Caco-2 (cell line): ENCODE data around the gene CTNNAL1. TPM values are rescaled to one million over a fixed set of nuclear protein-coding genes. Genes with fewer than 3 reads are reported as not detected.

Source experiments
- BruUV-seq: library from RNA; stranded (reverse); fragments of 400-500 nt; replicated peaks from 2 replicates; lab custom pipeline; 2021; lab: Mats Ljungman, UMichigan
- CTCF ChIA-PET: fragments of 300-600 bp; sonication (Branson Sonifier 250); formaldehyde crosslinking; loops from one replicate; lab custom pipeline; 2022; ENCODE audit warnings: antibody characterized with exemption; lab: Charles Lee
- POLR2A ChIA-PET: fragments of 300-600 bp; sonication (Branson Sonifier 250); formaldehyde crosslinking; loops from one replicate; lab custom pipeline; 2022; ENCODE audit warnings: antibody characterized with exemption; lab: Charles Lee
- DNase-seq, 2 experiments: peaks; one replicate each; pipeline versions ENCODE4 v3.0.0 to v3.0.0-alpha.2; 2020 to 2022
- H3K27me3 ChIP-seq: replicated peaks from 2 replicates; pipeline ENCODE4 v1.6.0; 2011; ENCODE audit warnings: low read length; ENCODE audit not compliant: control insufficient read depth, insufficient read depth
- H3K36me3 ChIP-seq: 2 replicates; pipeline ENCODE4 v1.5.1; 2011; ENCODE audit warnings: low read length; ENCODE audit not compliant: control insufficient read depth, insufficient read depth
- H3K4me1 ChIP-seq: fragments of 250-450 bp; sonication (Bioruptor Pico); 2 replicates; pipeline ENCODE4 v1.5.1; 2020; ENCODE audit warnings: mild to moderate bottlenecking
- H3K4me3 ChIP-seq: 2 replicates; pipeline ENCODE4 v1.5.1; 2011; ENCODE audit warnings: low read depth, mild to moderate bottlenecking, control low read depth, low read length
- H3K9me3 ChIP-seq: fragments of 250-450 bp; sonication (Bioruptor Pico); 2 replicates; pipeline ENCODE4 v1.5.1; 2020; ENCODE audit warnings: mild to moderate bottlenecking, moderate library complexity
- H3K27ac Mint-ChIP-seq: one replicate; pipeline ENCODE4 v1.8.0; 2022; ENCODE audit warnings: mixed read lengths; ENCODE audit not compliant: unreplicated experiment
- H3K27me3 Mint-ChIP-seq: one replicate; pipeline ENCODE4 v1.8.0; 2022; ENCODE audit warnings: mixed read lengths; ENCODE audit not compliant: insufficient read depth, unreplicated experiment
- H3K36me3 Mint-ChIP-seq: one replicate; pipeline ENCODE4 v1.8.0; 2022; ENCODE audit warnings: mild to moderate bottlenecking, mixed read lengths; ENCODE audit not compliant: insufficient read depth, unreplicated experiment
- H3K4me1 Mint-ChIP-seq: one replicate; pipeline ENCODE4 v1.8.0; 2022; ENCODE audit warnings: low read depth, mixed read lengths; ENCODE audit not compliant: unreplicated experiment
- H3K4me3 Mint-ChIP-seq: one replicate; pipeline ENCODE4 v1.8.0; 2022; ENCODE audit warnings: mild to moderate bottlenecking, moderate library complexity, mixed read lengths; ENCODE audit not compliant: unreplicated experiment
- H3K9me3 Mint-ChIP-seq: one replicate; pipeline ENCODE4 v1.8.0; 2022; ENCODE audit warnings: mixed read lengths; ENCODE audit not compliant: unreplicated experiment
- CTCF ChIP-seq, 2 experiments: fragments of 200-600 bp in 1 of 2; IDR thresholded peaks; 1 replicate in 1 of 2; 2 replicates in 1 of 2; pipeline versions ENCODE4 v1.5.1 to v1.8.0; 2011 to 2022; ENCODE audit warnings: antibody characterized with exemption in 1 of 2, control low read depth in 1 of 2, inconsistent platforms in 1 of 2, low read depth in 1 of 2, low read length in 1 of 2, mild to moderate bottlenecking in 1 of 2, moderate library complexity in 1 of 2; ENCODE audit not compliant: insufficient read depth in 1 of 2, severe bottlenecking in 1 of 2, unreplicated experiment in 1 of 2
- intact Hi-C: fragments of 100-400 bp; cut with micrococcal nuclease; formaldehyde crosslinking; loops from one replicate; pipeline ENCODE4 v1.10.0; 2022; ENCODE audit not compliant: unreplicated experiment
- total RNA-seq: library from RNA; stranded (reverse); gene quantifications from 2 replicates; pipeline ENCODE4 v1.2.3, GENCODE V29; 2022

CTNNAL1 gene
- total RNA-seq, 1 experiment from 2014 or later = 107 TPM

DNA sequence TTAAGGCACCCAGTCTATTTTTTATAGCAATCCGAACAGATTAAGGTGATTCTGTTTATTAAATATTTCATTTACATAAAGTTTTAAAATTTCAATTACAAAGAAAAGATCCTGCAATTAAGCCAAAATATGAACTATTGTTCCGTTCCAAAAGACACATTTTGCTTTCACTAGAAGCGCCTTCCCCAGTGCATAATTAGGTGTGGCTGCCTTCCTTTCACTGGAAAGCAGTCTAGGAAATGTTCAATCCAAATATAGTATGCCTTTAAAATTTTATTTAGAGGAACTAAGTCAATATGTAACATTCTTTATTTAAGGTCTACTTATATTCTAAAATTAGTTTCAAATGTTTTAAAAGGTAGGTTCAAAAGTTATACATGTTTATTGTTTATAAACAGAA, 7.6 kb downstream of the CTNNAL1 start:
- Histone ChIP-seq H3K4me3 (no peak overlapping the region), H3K27me3 (no peaks in the 10 kb centered on the region), H3K9me3 (peaks cover 17% of the 10 kb centered on the region; the same call in 1 of the 2 replicates), H3K4me1 (peaks cover 7% of the 10 kb centered on the region; the same call in 1 of the 2 replicates), H3K36me3 (peaks cover 2% of the 10 kb centered on the region; the same call in 1 of the 2 replicates)
- no peak for TF ChIP-seq CTCF (IDR thresholded peaks at IDR 0.05; ENCODE audit: insufficient read depth in 1 of 2, low read depth in 1 of 2, low read length in 1 of 2, severe bottlenecking in 1 of 2, unreplicated experiment in 1 of 2)
- no peak for DNase-seq
- H3K27me3 Mint-ChIP-seq = no peaks in the 10 kb centered on the region
- H3K36me3 Mint-ChIP-seq = peaks cover 52% of the 10 kb centered on the region
- no peak overlapping the region for H3K4me3 Mint-ChIP-seq
- peaks cover 11% of the 10 kb centered on the region for H3K4me1 Mint-ChIP-seq
- H3K27ac Mint-ChIP-seq = no peak overlapping the region
- CTCF ChIA-PET = no interaction called here
- intact Hi-C loops = no loop called here
- peaks cover 19% of the 10 kb centered on the region for H3K9me3 Mint-ChIP-seq
- POLR2A ChIA-PET = no interaction called here
- BruUV-seq = no TSS peak

- Mint-ChIP-seq H3K4me3 (no peak overlapping the region), H3K27me3 (no peaks in the 10 kb centered on the region), H3K36me3 (peaks cover 46% of the 10 kb centered on the region), H3K27ac (no peak overlapping the region), H3K4me1 (peaks cover 23% of the 10 kb centered on the region), H3K9me3 (peaks cover 19% of the 10 kb centered on the region)
- CTCF ChIA-PET = no interaction called here
- intact Hi-C loops = no loop called here
- DNase-seq = no peak
- Histone ChIP-seq H3K27me3 (no peaks in the 10 kb centered on the region), H3K4me1 (peaks cover 12% of the 10 kb centered on the region; the same call in 1 of the 2 replicates), H3K9me3 (peaks cover 17% of the 10 kb centered on the region; the same call in 1 of the 2 replicates), H3K36me3 (peaks cover 2% of the 10 kb centered on the region; the same call in 1 of the 2 replicates), H3K4me3 (no peak overlapping the region)
- POLR2A ChIA-PET = no interaction called here
- BruUV-seq = no TSS peak
- TF ChIP-seq CTCF (IDR thresholded peaks at IDR 0.05; ENCODE audit: insufficient read depth in 1 of 2, low read depth in 1 of 2, low read length in 1 of 2, severe bottlenecking in 1 of 2, unreplicated experiment in 1 of 2) = no peak
Observed at GRCh38 chr9:109003116-109003515, 10.2 kb downstream of the CTNNAL1 start.

- POLR2A ChIA-PET = no interaction called here
Observed at GRCh38 chr9:109002141-109002540, 11.2 kb downstream of the CTNNAL1 start.

More at GRCh38 chr9:109002141-109002540, 11.2 kb downstream of the CTNNAL1 start:
- Histone ChIP-seq H3K9me3 (peaks cover 17% of the 10 kb centered on the region; the same call in 1 of the 2 replicates), H3K36me3 (peaks cover 2% of the 10 kb centered on the region; the same call in 1 of the 2 replicates), H3K27me3 (no peaks in the 10 kb centered on the region), H3K4me3 (no peak overlapping the region), H3K4me1 (peaks cover 12% of the 10 kb centered on the region; the same call in 1 of the 2 replicates)
- H3K27ac Mint-ChIP-seq = no peak overlapping the region
- no TSS peak for BruUV-seq
- DNase-seq = no peak
- CTCF ChIA-PET = no interaction called here
- H3K4me3 Mint-ChIP-seq = no peak overlapping the region
- H3K4me1 Mint-ChIP-seq = peaks cover 33% of the 10 kb centered on the region
- H3K36me3 Mint-ChIP-seq = peaks cover 44% of the 10 kb centered on the region
- peaks cover 19% of the 10 kb centered on the region for H3K9me3 Mint-ChIP-seq
- intact Hi-C loops = no loop called here
- no peaks in the 10 kb centered on the region for H3K27me3 Mint-ChIP-seq
- no peak for TF ChIP-seq CTCF (IDR thresholded peaks at IDR 0.05; ENCODE audit: insufficient read depth in 1 of 2, low read depth in 1 of 2, low read length in 1 of 2, severe bottlenecking in 1 of 2, unreplicated experiment in 1 of 2)
